Retinal pigment epithelial cell (primary cell): ENCODE measurements around the gene KRTAP20-4.

Experiments
- DNase-seq: peaks from one replicate; pipeline ENCODE4 v3.0.0-alpha.2; 2010; ENCODE audit warnings: low read depth
- H3K4me3 ChIP-seq: 2 replicates; pipeline ENCODE4 v1.5.1; 2011; ENCODE audit warnings: mild to moderate bottlenecking, low read length, control low read depth, moderate library complexity
- CTCF ChIP-seq: conservative IDR thresholded peaks from 2 replicates; pipeline ENCODE4 v1.5.1; 2011; ENCODE audit warnings: low read depth, low read length, control low read depth, inconsistent platforms

Gene KRTAP20-4

GRCh38 chr21:30598802-30599201 is 21.6 kb upstream of the KRTAP20-4 start, which contains the start of gene KRTAP6-2:
KRTAP6-2 (minus strand) TSS chr21:30598902; CDS start chr21:30598874, 28 bp downstream.
- TF ChIP-seq CTCF, result no peak
- H3K4me3 ChIP-seq, result no peak within 1 kb of the TSS
- no peak for DNase-seq

- no peak for TF ChIP-seq CTCF
- DNase-seq, result no peak
- no peak within 1 kb of the TSS for H3K4me3 ChIP-seq
Measured at GRCh38 chr21:30600787-30601186, 19.6 kb upstream of the KRTAP20-4 start, which contains the start of gene KRTAP22-1. KRTAP22-1 (plus strand) TSS chr21:30601087.

- DNase-seq, result no peak
- TF ChIP-seq CTCF, result no peak
- H3K4me3 ChIP-seq, result no peak overlapping the region
Measured at GRCh38 chr21:30605968-30606367, 14.5 kb upstream of the KRTAP20-4 start.

- H3K4me3 ChIP-seq, result no peak overlapping the region
Measured at GRCh38 chr21:30612132-30612531, 8.3 kb upstream of the KRTAP20-4 start.

GRCh38 chr21:30613836-30614235 is 6.6 kb upstream of the KRTAP20-4 start, which contains the start of gene KRTAP6-1:
KRTAP6-1 (minus strand) TSS chr21:30613930; CDS start chr21:30613904, 26 bp downstream.
- TF ChIP-seq CTCF, result no peak

More at GRCh38 chr21:30612132-30612531, 8.3 kb upstream of the KRTAP20-4 start:
- DNase-seq, result no peak
- TF ChIP-seq CTCF, result no peak

GRCh38 chr21:30615199-30615598 is 5.2 kb upstream of the KRTAP20-4 start:
- no peak overlapping the region for H3K4me3 ChIP-seq
- no peak for TF ChIP-seq CTCF
- no peak for DNase-seq

More at GRCh38 chr21:30613836-30614235, 6.6 kb upstream of the KRTAP20-4 start, which contains the start of gene KRTAP6-1:
- H3K4me3 ChIP-seq, result no peak within 1 kb of the TSS
- no peak for DNase-seq

GRCh38 chr21:30616125-30616524 is 4.3 kb upstream of the KRTAP20-4 start, which contains the start of gene KRTAP20-1:
KRTAP20-1 (plus strand) TSS chr21:30616425; CDS start chr21:30616455, 30 bp downstream.
- H3K4me3 ChIP-seq, result no peak within 1 kb of the TSS
- TF ChIP-seq CTCF, result no peak
- no peak for DNase-seq
